ENCODE measurements around the gene CNIH4. TPM values are rescaled to one million over a fixed set of nuclear protein-coding genes. Genes with fewer than 3 reads are reported as not detected.

The CNIH4 gene
- polyA plus RNA-seq, 1 donor from 2014 or later, result 53.2 TPM

DNA sequence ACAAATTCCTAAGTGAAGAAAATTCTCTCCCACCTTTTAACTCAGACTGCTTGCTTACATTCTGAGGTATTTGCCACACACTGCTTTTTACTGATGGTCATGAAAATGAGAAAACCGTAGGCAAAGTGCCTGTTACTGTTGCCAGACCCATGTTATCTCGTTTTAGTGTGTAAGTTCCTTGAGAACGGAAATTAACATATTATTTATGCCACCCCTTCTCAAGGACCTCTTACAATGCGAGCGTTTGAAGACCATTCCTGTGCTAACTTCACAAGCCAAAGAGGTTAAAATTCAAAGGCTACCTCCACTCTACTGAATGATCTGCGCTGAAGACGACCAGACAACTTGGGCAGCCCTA, 27.2 kb upstream of the CNIH4 start:
- H4K20me1 ChIP-seq (ENCODE audit: insufficient read depth), result no peaks in the 10 kb centered on the region
- peaks cover 3% of the 10 kb centered on the region for H3F3A ChIP-seq (ENCODE audit: insufficient read depth, low read length, poor library complexity, severe bottlenecking)
- peak overlapping the region; percentile 71 for H3K9ac ChIP-seq (ENCODE audit: low read length)
- peak overlapping the region; percentile 79 for H2AFZ ChIP-seq (ENCODE audit: low read depth, low read length)
- H3K4me2 ChIP-seq (ENCODE audit: low read length), result peak overlapping the region; percentile 86
- H3K79me2 ChIP-seq (replicated peaks; ENCODE audit: insufficient read depth, low read length), result peaks cover 25% of the 10 kb centered on the region
- no peaks in the 10 kb centered on the region for H3K9me3 ChIP-seq (ENCODE audit: low read length)
- H3K4me3 ChIP-seq (ENCODE audit: low read length), result peak overlapping the region; percentile 93
- H3K9me2 ChIP-seq (ENCODE audit: insufficient read depth, low read length), result no peaks in the 10 kb centered on the region
- H3K27me3 ChIP-seq (ENCODE audit: insufficient read depth, low read depth, low read length), result no peaks in the 10 kb centered on the region
- no peak for TF ChIP-seq RAD21 (conservative IDR thresholded peaks at IDR 0.05)
- H3K27ac ChIP-seq (ENCODE audit: low read length), result peak overlapping the region; percentile 89
- no peaks in the 10 kb centered on the region for H3K36me3 ChIP-seq (ENCODE audit: insufficient read depth, low read length)

DNA sequence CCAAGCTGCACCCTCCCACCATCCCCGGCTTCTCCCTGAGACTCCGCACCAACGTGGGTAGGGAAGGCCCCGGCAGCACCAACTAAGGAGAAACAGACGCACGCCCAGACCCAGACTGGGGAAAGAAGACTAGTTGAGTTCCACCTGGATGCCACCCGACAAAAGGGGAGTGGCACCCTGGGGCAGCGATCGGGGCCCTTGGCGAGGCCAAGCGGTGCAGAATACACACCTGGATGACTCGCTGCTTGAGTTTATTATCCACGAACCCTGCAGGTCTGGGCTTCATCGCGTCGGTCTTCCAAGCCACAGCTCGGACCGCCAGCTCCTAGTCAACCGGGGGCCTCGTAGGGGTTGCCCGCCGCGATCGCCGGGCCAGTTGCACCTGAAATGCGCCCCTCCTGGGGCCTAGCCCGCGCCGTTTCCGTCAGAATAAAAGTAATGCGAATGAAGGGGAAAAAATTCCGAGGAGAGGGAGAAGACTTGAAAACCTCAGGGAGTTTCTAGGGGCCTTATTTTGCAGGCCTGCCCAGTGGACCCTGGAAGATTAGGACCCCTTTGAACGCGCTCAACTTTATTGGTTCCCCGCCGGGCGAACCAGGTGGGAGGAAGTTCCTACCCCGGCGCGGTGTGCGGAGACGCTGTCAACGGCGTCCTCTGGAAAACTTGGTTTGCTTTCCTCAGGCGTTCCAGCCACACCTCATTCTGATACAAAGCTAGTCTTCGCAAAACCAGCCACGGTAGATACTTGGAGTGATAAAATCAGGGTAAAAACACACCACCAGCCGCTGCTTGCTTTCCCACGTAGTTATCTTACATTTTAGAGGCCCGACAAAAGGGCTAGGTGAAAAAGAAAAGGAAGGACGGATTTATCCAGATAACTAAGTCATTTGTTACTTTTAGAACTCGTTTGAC, 26.6 kb upstream of the CNIH4 start, which contains the start of gene NVL:
TSS of gene NVL (minus strand) at position 331 of the 912 bp plus-strand sequence. CDS start at position 286, 45 bp downstream.
- H3K9ac ChIP-seq (ENCODE audit: low read length), result peak within 1 kb of the TSS; percentile 71
- peaks cover 3% of the 10 kb centered on the region for H3F3A ChIP-seq (ENCODE audit: insufficient read depth, low read length, poor library complexity, severe bottlenecking)
- H3K79me2 ChIP-seq (replicated peaks; ENCODE audit: insufficient read depth, low read length), result peaks cover 25% of the 10 kb centered on the region
- H4K20me1 ChIP-seq (ENCODE audit: insufficient read depth), result no peaks in the 10 kb centered on the region
- peak within 1 kb of the TSS; percentile 97 for H3K4me2 ChIP-seq (ENCODE audit: low read length)
- no peaks in the 10 kb centered on the region for H3K36me3 ChIP-seq (ENCODE audit: insufficient read depth, low read length)
- H3K9me2 ChIP-seq (ENCODE audit: insufficient read depth, low read length), result no peaks in the 10 kb centered on the region
- H3K27me3 ChIP-seq (ENCODE audit: insufficient read depth, low read depth, low read length), result no peaks in the 10 kb centered on the region
- TF ChIP-seq RAD21 (conservative IDR thresholded peaks at IDR 0.05), result peak; percentile 34
- TF ChIP-seq EP300 (conservative IDR thresholded peaks at IDR 0.05; ENCODE audit: poor library complexity, severe bottlenecking), result peak; percentile 56
- TF ChIP-seq, protein P1, sequence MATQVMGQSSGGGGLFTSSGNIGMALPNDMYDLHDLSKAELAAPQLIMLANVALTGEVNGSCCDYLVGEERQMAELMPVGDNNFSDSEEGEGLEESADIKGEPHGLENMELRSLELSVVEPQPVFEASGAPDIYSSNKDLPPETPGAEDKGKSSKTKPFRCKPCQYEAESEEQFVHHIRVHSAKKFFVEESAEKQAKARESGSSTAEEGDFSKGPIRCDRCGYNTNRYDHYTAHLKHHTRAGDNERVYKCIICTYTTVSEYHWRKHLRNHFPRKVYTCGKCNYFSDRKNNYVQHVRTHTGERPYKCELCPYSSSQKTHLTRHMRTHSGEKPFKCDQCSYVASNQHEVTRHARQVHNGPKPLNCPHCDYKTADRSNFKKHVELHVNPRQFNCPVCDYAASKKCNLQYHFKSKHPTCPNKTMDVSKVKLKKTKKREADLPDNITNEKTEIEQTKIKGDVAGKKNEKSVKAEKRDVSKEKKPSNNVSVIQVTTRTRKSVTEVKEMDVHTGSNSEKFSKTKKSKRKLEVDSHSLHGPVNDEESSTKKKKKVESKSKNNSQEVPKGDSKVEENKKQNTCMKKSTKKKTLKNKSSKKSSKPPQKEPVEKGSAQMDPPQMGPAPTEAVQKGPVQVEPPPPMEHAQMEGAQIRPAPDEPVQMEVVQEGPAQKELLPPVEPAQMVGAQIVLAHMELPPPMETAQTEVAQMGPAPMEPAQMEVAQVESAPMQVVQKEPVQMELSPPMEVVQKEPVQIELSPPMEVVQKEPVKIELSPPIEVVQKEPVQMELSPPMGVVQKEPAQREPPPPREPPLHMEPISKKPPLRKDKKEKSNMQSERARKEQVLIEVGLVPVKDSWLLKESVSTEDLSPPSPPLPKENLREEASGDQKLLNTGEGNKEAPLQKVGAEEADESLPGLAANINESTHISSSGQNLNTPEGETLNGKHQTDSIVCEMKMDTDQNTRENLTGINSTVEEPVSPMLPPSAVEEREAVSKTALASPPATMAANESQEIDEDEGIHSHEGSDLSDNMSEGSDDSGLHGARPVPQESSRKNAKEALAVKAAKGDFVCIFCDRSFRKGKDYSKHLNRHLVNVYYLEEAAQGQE (IDR thresholded peaks at IDR 0.05; ENCODE audit: borderline replicate concordance), result no peak
- peak; percentile 57 for TF ChIP-seq POLR2AphosphoS5 (IDR thresholded peaks at IDR 0.05)
- TF ChIP-seq TAF1 (IDR thresholded peaks at IDR 0.05; ENCODE audit: low read depth), result peak; percentile 41
- no peak for TF ChIP-seq EZH2 (IDR thresholded peaks at IDR 0.05; ENCODE audit: borderline replicate concordance, insufficient read depth, low read length, poor library complexity, severe bottlenecking)
- TF ChIP-seq, protein P2, sequence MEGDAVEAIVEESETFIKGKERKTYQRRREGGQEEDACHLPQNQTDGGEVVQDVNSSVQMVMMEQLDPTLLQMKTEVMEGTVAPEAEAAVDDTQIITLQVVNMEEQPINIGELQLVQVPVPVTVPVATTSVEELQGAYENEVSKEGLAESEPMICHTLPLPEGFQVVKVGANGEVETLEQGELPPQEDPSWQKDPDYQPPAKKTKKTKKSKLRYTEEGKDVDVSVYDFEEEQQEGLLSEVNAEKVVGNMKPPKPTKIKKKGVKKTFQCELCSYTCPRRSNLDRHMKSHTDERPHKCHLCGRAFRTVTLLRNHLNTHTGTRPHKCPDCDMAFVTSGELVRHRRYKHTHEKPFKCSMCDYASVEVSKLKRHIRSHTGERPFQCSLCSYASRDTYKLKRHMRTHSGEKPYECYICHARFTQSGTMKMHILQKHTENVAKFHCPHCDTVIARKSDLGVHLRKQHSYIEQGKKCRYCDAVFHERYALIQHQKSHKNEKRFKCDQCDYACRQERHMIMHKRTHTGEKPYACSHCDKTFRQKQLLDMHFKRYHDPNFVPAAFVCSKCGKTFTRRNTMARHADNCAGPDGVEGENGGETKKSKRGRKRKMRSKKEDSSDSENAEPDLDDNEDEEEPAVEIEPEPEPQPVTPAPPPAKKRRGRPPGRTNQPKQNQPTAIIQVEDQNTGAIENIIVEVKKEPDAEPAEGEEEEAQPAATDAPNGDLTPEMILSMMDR (IDR thresholded peaks at IDR 0.05; ENCODE audit: poor library complexity, severe bottlenecking), result peak; percentile 23
- TF ChIP-seq SMC3 (conservative IDR thresholded peaks at IDR 0.05; ENCODE audit: poor library complexity), result peak; percentile 52
- peak; percentile 86 for TF ChIP-seq MXI1 (conservative IDR thresholded peaks at IDR 0.05; ENCODE audit: poor library complexity, severe bottlenecking)
- peak within 1 kb of the TSS; percentile 93 for H3K4me3 ChIP-seq (ENCODE audit: low read length)
- no peaks in the 10 kb centered on the region for H3K9me3 ChIP-seq (ENCODE audit: low read length)
- peak within 1 kb of the TSS; percentile 99 for H2AFZ ChIP-seq (ENCODE audit: low read depth, low read length)
- peak within 1 kb of the TSS; percentile 89 for H3K27ac ChIP-seq (ENCODE audit: low read length)
